H9 (cell line): ENCODE results near the gene APPL2. TPM values are rescaled to one million over a fixed set of nuclear protein-coding genes. Genes with fewer than 3 reads are reported as not detected.

Experiments used
- DNase-seq: peaks from one replicate; pipeline ENCODE4 v3.0.0-alpha.2; 2017
- H2AFZ ChIP-seq: one replicate; pipeline ENCODE4 v1.6.1; 2013; ENCODE audit warnings: mild to moderate bottlenecking, low read length, control low read depth, moderate library complexity
- H2AK5ac ChIP-seq: 2 replicates; pipeline ENCODE4 v1.6.1; 2013; ENCODE audit warnings: low read length, control low read depth, mixed read lengths; ENCODE audit not compliant: insufficient read length
- H2BK120ac ChIP-seq: one replicate; pipeline ENCODE4 v1.6.1; 2013; ENCODE audit warnings: low read depth, mild to moderate bottlenecking, low read length, control low read depth, inconsistent platforms; ENCODE audit not compliant: poor library complexity, severe bottlenecking
- H2BK12ac ChIP-seq: 2 replicates; pipeline ENCODE4 v1.6.1; 2013; ENCODE audit warnings: low read length, control low read depth, mixed read lengths, low read depth; ENCODE audit not compliant: insufficient read length
- H2BK15ac ChIP-seq: 2 replicates; pipeline ENCODE4 v1.6.1; 2013; ENCODE audit warnings: low read depth, low read length, control low read depth
- H2BK20ac ChIP-seq: one replicate; pipeline ENCODE4 v1.6.1; 2013; ENCODE audit warnings: low read depth, mild to moderate bottlenecking, low read length, control low read depth, inconsistent platforms; ENCODE audit not compliant: poor library complexity, severe bottlenecking
- H2BK5ac ChIP-seq: 2 replicates; pipeline ENCODE4 v1.6.1; 2013; ENCODE audit warnings: low read length, control low read depth, mixed read lengths; ENCODE audit not compliant: insufficient read length
- H3K14ac ChIP-seq: 2 replicates; pipeline ENCODE4 v1.6.1; 2013; ENCODE audit warnings: low read length, control low read depth; ENCODE audit not compliant: insufficient read depth
- H3K18ac ChIP-seq: 2 replicates; pipeline ENCODE4 v1.6.1; 2013; ENCODE audit warnings: low read depth, mild to moderate bottlenecking, mixed read lengths, low read length, control low read depth; ENCODE audit not compliant: insufficient read length
- H3K23ac ChIP-seq: 2 replicates; pipeline ENCODE4 v1.6.1; 2013; ENCODE audit warnings: low read length, control low read depth, mixed read lengths, low read depth; ENCODE audit not compliant: insufficient read length
- H3K23me2 ChIP-seq: 2 replicates; pipeline ENCODE4 v1.6.1; 2013; ENCODE audit warnings: low read depth, mild to moderate bottlenecking, mixed read lengths, low read length, control low read depth; ENCODE audit not compliant: insufficient read length, poor library complexity, severe bottlenecking
- H3K27ac ChIP-seq: 2 replicates; pipeline ENCODE4 v1.5.1; 2013; ENCODE audit warnings: low read length, control low read depth, mixed read lengths, low read depth; ENCODE audit not compliant: insufficient read length
- H3K27me3 ChIP-seq: 2 replicates; pipeline ENCODE4 v1.6.1; 2013; ENCODE audit warnings: low read length, control low read depth, inconsistent platforms; ENCODE audit not compliant: insufficient read depth
- H3K4ac ChIP-seq: 2 replicates; pipeline ENCODE4 v1.6.1; 2013; ENCODE audit warnings: low read depth, mild to moderate bottlenecking, control low read depth, inconsistent platforms, low read length, moderate library complexity
- H3K4me1 ChIP-seq: 2 replicates; pipeline ENCODE4 v1.6.1; 2013; ENCODE audit warnings: low read length, control low read depth, inconsistent platforms; ENCODE audit not compliant: insufficient read depth
- H3K4me2 ChIP-seq: 2 replicates; pipeline ENCODE4 v1.6.1; 2013; ENCODE audit warnings: low read length, control low read depth, mixed read lengths; ENCODE audit not compliant: insufficient read length, insufficient read depth
- H3K56ac ChIP-seq: 2 replicates; pipeline ENCODE4 v1.6.1; 2013; ENCODE audit warnings: low read depth, mild to moderate bottlenecking, mixed read lengths, low read length, control low read depth; ENCODE audit not compliant: insufficient read length
- H3K79me1 ChIP-seq: 2 replicates; pipeline ENCODE4 v1.6.1; 2013; ENCODE audit warnings: low read depth, mild to moderate bottlenecking, moderate library complexity, low read length, control low read depth, inconsistent platforms; ENCODE audit not compliant: insufficient read depth, poor library complexity, severe bottlenecking
- H3K79me2 ChIP-seq: 2 replicates; pipeline ENCODE4 v1.6.1; 2013; ENCODE audit warnings: low read length, control low read depth, inconsistent platforms; ENCODE audit not compliant: insufficient read depth
- H3K9ac ChIP-seq: 2 replicates; pipeline ENCODE4 v1.6.1; 2013; ENCODE audit warnings: low read length, control low read depth, mixed read lengths; ENCODE audit not compliant: insufficient read length; ENCODE audit errors: extremely low read depth
- H3K9me3 ChIP-seq: one replicate; pipeline ENCODE4 v1.6.1; 2013; ENCODE audit warnings: low read depth, low read length, inconsistent platforms; ENCODE audit not compliant: control insufficient read depth
- H3T11ph ChIP-seq: one replicate; pipeline ENCODE4 v1.6.1; 2013; ENCODE audit warnings: mild to moderate bottlenecking, low read length, control low read depth, inconsistent platforms
- H4K20me1 ChIP-seq: one replicate; pipeline ENCODE4 v1.6.1; 2013; ENCODE audit not compliant: control insufficient read depth, insufficient read length, insufficient read depth
- H4K5ac ChIP-seq: 2 replicates; pipeline ENCODE4 v1.6.1; 2013; ENCODE audit warnings: low read depth, mild to moderate bottlenecking, mixed read lengths, low read length, control low read depth; ENCODE audit not compliant: insufficient read length
- H4K8ac ChIP-seq: replicated peaks from 2 replicates; pipeline ENCODE4 v1.6.1; 2013; ENCODE audit warnings: low read length, control low read depth, mixed read lengths, low read depth; ENCODE audit not compliant: insufficient read length
- H4K91ac ChIP-seq: 2 replicates; pipeline ENCODE4 v1.6.1; 2013; ENCODE audit warnings: low read depth, mild to moderate bottlenecking, moderate library complexity, mixed read lengths, low read length, control low read depth; ENCODE audit not compliant: insufficient read length
- H3K27ac Mint-ChIP-seq, 3 experiments: 2 replicates in 2 of 3; 3 replicates in 1 of 3; pipeline ENCODE4 v1.8.0; 2020 to 2021; ENCODE audit warnings: mixed read lengths in 3 of 3, mild to moderate bottlenecking in 1 of 3, moderate library complexity in 1 of 3
- H3K27me3 Mint-ChIP-seq: 2 replicates; pipeline ENCODE4 v1.8.0; 2021; ENCODE audit warnings: low read depth, mild to moderate bottlenecking, moderate library complexity, mixed read lengths
- H3K36me3 Mint-ChIP-seq, 3 experiments: 2 replicates in 2 of 3; 3 replicates in 1 of 3; pipeline ENCODE4 v1.8.0; 2020 to 2021; ENCODE audit warnings: low read depth in 3 of 3, mixed read lengths in 3 of 3; ENCODE audit not compliant: insufficient read depth in 1 of 3
- H3K4me1 Mint-ChIP-seq, 2 experiments: 2 replicates each; pipeline ENCODE4 v1.8.0; 2020; ENCODE audit warnings: mixed read lengths in 2 of 2
- H3K4me3 Mint-ChIP-seq, 2 experiments: 2 replicates in 1 of 2; 3 replicates in 1 of 2; pipeline ENCODE4 v1.8.0; 2020 to 2021; ENCODE audit warnings: mild to moderate bottlenecking in 2 of 2, mixed read lengths in 2 of 2, moderate library complexity in 1 of 2
- H3K9me3 Mint-ChIP-seq, 2 experiments: 2 replicates in 1 of 2; 3 replicates in 1 of 2; pipeline ENCODE4 v1.8.0; 2020; ENCODE audit warnings: mild to moderate bottlenecking in 2 of 2, mixed read lengths in 2 of 2, moderate library complexity in 1 of 2
- CTCF ChIP-seq: fragments of 200-600 bp; sonication (generic); conservative IDR thresholded peaks from 3 replicates; pipeline ENCODE4 v1.8.0; 2021; ENCODE audit warnings: antibody characterized with exemption, mild to moderate bottlenecking
- WGBS: extraction: QIAGEN DNeasy Blood & Tissue Kit; methylation state at CpG from one replicate; pipeline ENCODE4 v1.1.7; 2013; ENCODE audit warnings: missing lambda C conversion rate, low lambda C conversion rate, mixed read lengths; ENCODE audit not compliant: insufficient read length; ENCODE audit errors: extremely low coverage; 5-methylcytosine and 5-hydroxymethylcytosine counted together
- total RNA-seq: library from RNA; stranded (reverse); gene quantifications from 2 replicates; pipeline ENCODE4 v1.2.1, GENCODE V29; 2021

Gene APPL2
- total RNA-seq, 1 experiment from 2014 or later, result 18.5 TPM

GRCh38 chr12:105204127-105204526 lies 31.8 kb downstream of the APPL2 start:
- Histone ChIP-seq H3K56ac (no peak overlapping the region), H3K23me2 (no peaks in the 10 kb centered on the region), H2BK15ac (no peak overlapping the region), H4K8ac (no peak overlapping the region), H2BK12ac (no peak overlapping the region), H2AFZ (no peak overlapping the region), H3K23ac (no peak overlapping the region), H3K9me3 (no peaks in the 10 kb centered on the region), H3K18ac (no peak overlapping the region), H3K27ac (no peak overlapping the region), H2BK20ac (no peak overlapping the region), H2BK5ac (no peak overlapping the region), H3K9ac (no peak overlapping the region), H3K79me2 (no peaks in the 10 kb centered on the region), H4K91ac (no peak overlapping the region), H2AK5ac (no peak overlapping the region), H3K4ac (no peak overlapping the region), H3K79me1 (no peaks in the 10 kb centered on the region), H4K20me1 (no peaks in the 10 kb centered on the region), H4K5ac (no peak overlapping the region), H3K27me3 (no peaks in the 10 kb centered on the region; the same call in 1 of the 2 replicates), H3T11ph (no peak overlapping the region), H3K4me2 (no peak overlapping the region), H3K14ac (no peak overlapping the region), H2BK120ac (no peak overlapping the region), H3K4me1 (no peaks in the 10 kb centered on the region)
- DNase-seq, result no peak
- Mint-ChIP-seq H3K27ac (no peak overlapping the region), H3K27me3 (no peaks in the 10 kb centered on the region), H3K4me3 (no peak overlapping the region), H3K36me3 (peaks cover 7 to 39% (median 30%) of the 10 kb centered on the region in 3 experiments; a peak in 6 of 7 replicates), H3K4me1 (peaks cover 0 to 5% of the 10 kb centered on the region in 2 experiments; a peak in 1 of 4 replicates), H3K9me3 (no peaks in the 10 kb centered on the region)
- TF ChIP-seq CTCF, result no peak
- WGBS, result no CpG with 5 or more reads among the region's 8 CpGs
